Left hindlimb (tissue), 1 donor: ENCODE data around the gene TBR1.

Experiments used
- DNase-seq: peaks from one replicate; pipeline ENCODE4 v3.0.0-alpha.2; 2018

Gene TBR1

GRCh38 chr2:161415034-161415986, 787 bp upstream of the TBR1 start:
- DNase-seq = peak; percentile 31

GRCh38 chr2:161416708-161417437, 776 bp downstream of the TBR1 start:
- DNase-seq = peak; percentile 29

- DNase-seq = no peak
These were observed 1.6 kb downstream of the TBR1 start for GRCh38 chr2:161417438-161418274.

DNA sequence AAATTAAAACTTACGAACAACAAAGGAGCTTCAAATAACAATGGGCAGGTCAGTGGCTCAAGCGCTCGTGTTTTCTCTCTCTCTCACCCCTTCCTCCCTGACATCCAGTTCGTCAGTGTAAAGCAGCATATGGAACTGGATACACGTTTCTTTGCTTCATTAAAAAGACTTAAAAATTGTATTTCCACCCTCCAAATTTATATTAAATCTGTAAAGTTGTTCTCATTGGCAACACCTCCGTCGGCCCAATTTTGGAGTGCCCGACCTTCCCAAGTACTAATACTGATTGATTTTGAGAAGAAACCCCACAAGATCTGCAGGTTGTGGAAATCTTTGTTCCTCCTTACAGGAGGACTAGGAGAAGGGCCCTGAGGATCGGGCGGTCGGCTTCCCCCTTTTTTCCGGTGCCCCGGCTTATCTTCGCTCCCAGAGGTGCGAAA, 2.2 kb downstream of the TBR1 start:
- DNase-seq = no peak

DNA sequence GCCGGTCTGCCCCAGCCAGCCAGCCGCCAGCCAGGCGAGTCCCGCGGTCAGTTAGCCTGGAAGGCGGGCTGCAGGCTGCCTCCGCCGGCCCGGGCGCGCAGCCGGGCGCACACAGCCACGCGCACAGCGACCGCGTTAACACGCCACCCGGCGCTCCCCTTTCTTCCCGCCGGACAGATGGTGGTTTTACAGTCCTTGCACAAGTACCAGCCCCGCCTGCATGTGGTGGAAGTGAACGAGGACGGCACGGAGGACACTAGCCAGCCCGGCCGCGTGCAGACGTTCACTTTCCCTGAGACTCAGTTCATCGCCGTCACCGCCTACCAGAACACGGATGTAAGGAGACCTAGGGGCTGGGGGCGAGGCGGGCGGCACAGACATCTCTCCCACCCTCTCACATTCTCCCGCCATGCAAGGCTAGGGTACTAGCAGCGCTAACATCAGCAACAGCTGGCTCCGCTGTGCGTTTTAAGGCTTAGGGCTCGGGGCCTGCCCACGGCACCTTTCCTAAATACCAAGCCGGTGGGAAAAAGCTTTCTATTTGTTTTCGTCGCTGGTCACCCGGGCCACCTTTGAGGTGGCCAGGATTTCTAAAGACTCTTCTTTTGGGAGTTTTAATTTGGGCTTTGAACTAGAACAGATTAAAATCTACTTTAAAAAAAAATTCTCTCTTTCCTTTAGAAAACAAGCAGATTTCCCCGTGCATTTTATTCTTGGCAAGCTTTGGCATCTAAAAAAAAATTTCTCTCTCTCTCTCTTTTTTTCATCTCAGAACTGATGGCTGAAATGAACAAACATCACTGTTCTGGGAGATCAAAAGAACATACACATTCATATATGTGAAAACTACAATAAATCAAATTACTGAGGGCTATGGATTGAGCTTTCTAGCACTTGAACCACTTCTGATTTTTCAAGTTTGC, 2.9 kb downstream of the TBR1 start:
- peak; percentile 52 for DNase-seq

DNA sequence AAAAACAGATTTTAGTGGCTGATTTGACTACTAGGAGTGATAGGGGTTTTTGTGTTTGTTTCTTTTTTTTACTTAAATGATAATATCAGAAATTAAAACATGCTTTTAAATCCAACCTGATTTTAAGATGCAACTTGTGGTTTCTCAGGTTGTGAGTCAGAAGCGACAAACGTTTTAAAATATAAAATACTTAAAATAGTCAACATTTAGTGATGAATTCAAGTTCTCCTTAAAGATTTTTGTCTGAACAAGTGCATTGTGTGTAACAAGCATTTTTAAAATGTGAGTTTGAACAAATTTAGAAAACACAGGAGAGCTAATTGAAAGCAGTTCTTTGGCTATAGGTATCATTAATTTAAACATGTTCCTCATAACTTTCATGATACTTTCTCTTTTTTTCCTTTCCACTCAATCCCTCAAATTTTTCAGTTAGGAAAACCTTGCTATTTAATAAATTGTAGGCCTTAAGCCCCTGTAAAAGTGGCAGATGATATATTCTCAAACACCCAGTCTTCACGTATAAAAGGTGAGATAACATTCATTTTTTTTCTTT, 3.6 kb downstream of the TBR1 start:
- DNase-seq = no peak

DNA sequence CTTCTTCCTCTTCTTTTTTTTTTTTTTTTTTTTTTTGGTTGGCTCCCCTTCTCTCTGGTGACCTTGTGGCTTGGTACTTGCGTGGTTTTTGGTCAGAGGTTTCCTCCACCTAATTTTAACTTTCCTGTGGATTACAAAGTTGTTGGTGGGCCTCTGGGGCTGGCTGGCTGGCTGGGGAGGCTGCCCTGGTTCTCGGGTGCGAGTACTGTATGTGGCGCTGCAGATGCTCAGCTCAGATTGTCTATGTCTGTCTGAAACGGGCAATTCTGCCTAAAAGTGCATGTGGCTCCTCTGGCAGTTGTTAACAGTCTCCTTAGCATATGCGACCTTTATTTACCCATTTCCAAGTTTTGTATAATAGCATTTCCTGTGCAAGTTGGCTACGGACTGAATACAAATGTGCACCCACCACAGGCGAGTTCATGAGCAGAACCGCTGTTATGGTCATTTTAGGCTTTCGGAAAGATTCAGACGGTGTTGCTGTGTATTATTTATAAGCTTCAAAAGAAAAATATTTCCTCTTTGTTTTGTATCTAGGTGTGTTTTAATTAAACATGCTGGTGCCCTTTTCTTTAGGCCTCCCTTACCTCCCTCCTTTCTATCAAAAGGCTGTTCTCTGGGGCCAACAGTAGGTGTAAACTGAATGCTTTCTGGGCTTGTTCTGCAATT, 4.4 kb downstream of the TBR1 start:
- peak; percentile 28 for DNase-seq

DNA sequence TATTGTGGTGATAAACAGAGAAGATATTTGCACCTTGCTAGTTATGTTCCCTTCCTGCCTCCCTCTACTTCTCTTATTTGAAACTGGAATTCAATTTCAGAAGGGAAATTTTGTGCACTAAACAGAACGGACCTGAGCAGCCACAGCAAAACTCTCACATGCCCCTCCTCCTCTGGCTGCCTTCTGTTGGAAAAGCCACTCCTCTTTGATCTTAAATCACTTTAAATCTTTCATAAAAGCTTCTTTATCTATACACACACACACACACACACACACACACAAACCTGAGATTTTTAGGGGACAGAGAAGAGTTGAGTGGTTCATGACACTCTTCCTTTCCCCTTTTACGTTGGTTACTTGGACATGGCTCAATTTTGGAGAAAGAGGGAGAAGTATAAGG, 5.6 kb downstream of the TBR1 start:
- no peak for DNase-seq

- no peak for DNase-seq
These were observed 6.8 kb downstream of the TBR1 start for GRCh38 chr2:161422816-161423403.

DNA sequence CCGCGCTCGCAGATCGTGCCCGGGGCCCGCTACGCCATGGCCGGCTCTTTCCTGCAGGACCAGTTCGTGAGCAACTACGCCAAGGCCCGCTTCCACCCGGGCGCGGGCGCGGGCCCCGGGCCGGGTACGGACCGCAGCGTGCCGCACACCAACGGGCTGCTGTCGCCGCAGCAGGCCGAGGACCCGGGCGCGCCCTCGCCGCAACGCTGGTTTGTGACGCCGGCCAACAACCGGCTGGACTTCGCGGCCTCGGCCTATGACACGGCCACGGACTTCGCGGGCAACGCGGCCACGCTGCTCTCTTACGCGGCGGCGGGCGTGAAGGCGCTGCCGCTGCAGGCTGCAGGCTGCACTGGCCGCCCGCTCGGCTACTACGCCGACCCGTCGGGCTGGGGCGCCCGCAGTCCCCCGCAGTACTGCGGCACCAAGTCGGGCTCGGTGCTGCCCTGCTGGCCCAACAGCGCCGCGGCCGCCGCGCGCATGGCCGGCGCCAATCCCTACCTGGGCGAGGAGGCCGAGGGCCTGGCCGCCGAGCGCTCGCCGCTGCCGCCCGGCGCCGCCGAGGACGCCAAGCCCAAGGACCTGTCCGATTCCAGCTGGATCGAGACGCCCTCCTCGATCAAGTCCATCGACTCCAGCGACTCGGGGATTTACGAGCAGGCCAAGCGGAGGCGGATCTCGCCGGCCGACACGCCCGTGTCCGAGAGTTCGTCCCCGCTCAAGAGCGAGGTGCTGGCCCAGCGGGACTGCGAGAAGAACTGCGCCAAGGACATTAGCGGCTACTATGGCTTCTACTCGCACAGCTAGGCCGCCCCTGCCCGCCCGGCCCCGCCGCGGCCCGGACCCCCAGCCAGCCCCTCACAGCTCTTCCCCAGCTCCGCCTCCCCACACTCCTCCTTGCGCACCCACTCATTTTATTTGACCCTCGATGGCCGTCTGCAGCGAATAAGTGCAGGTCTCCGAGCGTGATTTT, 7.6 kb downstream of the TBR1 start:
- peak; percentile 45 for DNase-seq

- peak; percentile 39 for DNase-seq
These were observed 8.3 kb downstream of the TBR1 start for GRCh38 chr2:161424394-161424769.

- DNase-seq = no peak
These were observed 9.0 kb downstream of the TBR1 start for GRCh38 chr2:161424891-161425727.

- DNase-seq = peak; percentile 35
These were observed 9.8 kb downstream of the TBR1 start for GRCh38 chr2:161425728-161426454.

DNA sequence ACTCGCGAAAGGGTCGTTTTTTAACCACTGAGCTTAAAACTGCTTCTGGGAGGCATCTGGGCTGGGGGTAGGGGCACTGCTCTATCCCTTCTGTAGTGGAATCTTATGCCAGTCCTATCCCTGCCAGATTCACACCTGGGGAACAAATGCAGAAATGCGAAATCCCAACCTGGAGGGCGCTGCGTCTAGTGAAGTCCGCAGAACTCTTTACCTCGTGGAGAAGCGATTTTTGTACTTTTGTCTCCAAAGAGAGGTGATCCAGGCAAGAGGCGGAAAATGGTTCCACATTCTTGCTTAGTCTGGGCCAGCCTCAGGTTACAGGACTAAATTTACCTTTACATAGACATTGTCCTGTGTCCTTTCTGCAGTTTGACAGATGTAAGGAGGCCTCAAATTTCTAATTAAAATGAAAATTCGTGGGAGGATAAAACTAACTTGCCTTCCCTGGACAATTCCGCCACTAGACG, 10.4 kb downstream of the TBR1 start:
- no peak for DNase-seq

- peak; percentile 50 for DNase-seq
These were observed 11.0 kb downstream of the TBR1 start for GRCh38 chr2:161426922-161427663.
